Measurements from ENCODE around the gene COX7C.

GRCh38 chr5:86631165-86631564, 13.4 kb downstream of the COX7C start:
- TF ChIP-seq CTCF (IDR thresholded peaks at IDR 0.05) (no peak), EZH2phosphoT487 (IDR thresholded peaks at IDR 0.05) (no peak), EZH2 (IDR thresholded peaks at IDR 0.05) (no peak)

Measured in neural progenitor cell (in vitro differentiated cells).